ENCODE results near the gene CNTNAP3. TPM values are rescaled to one million over a fixed set of nuclear protein-coding genes. Genes with fewer than 3 reads are reported as not detected.
"Not testable (repeated sequence)": the region's sequence is repeated elsewhere in the genome, so short reads cannot be mapped to it uniquely, and the experiment has no call there.

CNTNAP3 gene

DNA sequence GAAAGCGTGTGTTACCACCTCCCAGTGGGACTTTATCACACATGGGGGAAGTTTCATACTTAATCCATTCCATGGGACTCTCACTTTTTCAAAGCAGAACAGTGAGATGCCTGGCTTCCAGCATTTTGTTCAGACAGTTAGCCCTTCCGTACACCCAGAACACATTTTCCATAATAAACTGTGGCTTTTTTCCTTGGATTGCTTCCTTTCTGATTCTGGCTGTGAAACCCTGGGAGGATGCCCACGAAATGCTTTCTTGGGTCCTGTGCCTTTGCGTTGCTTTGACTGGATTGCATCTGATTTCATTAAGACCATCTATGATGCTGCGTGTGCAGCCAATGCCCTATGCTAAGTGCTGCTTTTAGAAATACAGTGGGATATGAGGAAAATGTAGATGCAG lies 259.1 kb downstream of the CNTNAP3 start:
- DNase-seq (ENCODE audit: low spot score); H3K4me1 ChIP-seq (ENCODE audit: control insufficient read depth in 2 of 2, insufficient read depth in 1 of 2, low read depth in 1 of 2, low read length in 2 of 2); H2AK5ac ChIP-seq (ENCODE audit: low read depth, low read length); H2BK15ac ChIP-seq (ENCODE audit: low read length); H3K9me3 ChIP-seq (replicated peaks in 1 of 2; ENCODE audit: control insufficient read depth in 2 of 2, insufficient read depth in 1 of 2, low read depth in 1 of 2, low read length in 2 of 2); H3K27ac ChIP-seq (replicated peaks; ENCODE audit: low read length); H2BK12ac ChIP-seq (ENCODE audit: low read length); H3K36me3 ChIP-seq (replicated peaks in 1 of 2; ENCODE audit: control insufficient read depth in 2 of 2, insufficient read depth in 2 of 2, low read length in 2 of 2); H3K4ac ChIP-seq (ENCODE audit: low read length); H2AFZ ChIP-seq (ENCODE audit: low read length); H3K79me1 ChIP-seq (ENCODE audit: low read depth, low read length); H2BK120ac ChIP-seq (ENCODE audit: low read depth, low read length); H2BK5ac ChIP-seq (ENCODE audit: low read length); H3K27me3 ChIP-seq (ENCODE audit: control insufficient read depth in 3 of 3, insufficient read depth in 3 of 3, low read depth in 1 of 3, low read length in 3 of 3); H3K9ac ChIP-seq (ENCODE audit: low read depth, low read length, poor library complexity); H3K23ac ChIP-seq (ENCODE audit: low read depth, low read length, poor library complexity); H3K18ac ChIP-seq (ENCODE audit: low read length); H3K14ac ChIP-seq (ENCODE audit: low read length); H3K4me2 ChIP-seq (ENCODE audit: insufficient read depth, low read length, poor library complexity, severe bottlenecking); H4K91ac ChIP-seq (ENCODE audit: low read depth, low read length, poor library complexity); H3K4me3 ChIP-seq (ENCODE audit: low read length in 2 of 2); H4K8ac ChIP-seq (ENCODE audit: low read depth, low read length): not testable (repeated sequence)
- no CpG with 5 or more reads among the region's 5 CpGs for WGBS, 2 donors (ENCODE audit: extremely low coverage in 2 of 2, insufficient read length in 2 of 2, insufficient replicate concordance in 1 of 2)

DNA sequence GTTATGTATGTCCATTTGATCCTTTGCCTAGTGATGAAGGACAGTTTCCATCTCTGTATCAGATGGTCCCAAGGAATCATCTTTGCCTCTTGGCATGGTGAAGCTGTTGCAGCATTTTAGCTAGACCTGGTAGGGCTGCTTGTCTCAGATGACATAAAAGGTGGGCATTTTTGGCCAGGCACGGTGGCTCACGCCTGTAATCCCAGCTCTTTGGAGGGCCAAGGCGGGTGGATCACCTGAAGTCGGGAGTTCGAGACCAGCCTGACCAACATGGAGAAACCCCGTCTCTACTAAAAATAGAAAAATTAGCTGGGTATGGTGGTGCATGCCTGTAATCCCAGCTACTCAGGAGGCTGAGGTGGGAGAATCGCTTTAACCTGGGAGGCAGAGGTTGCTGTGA lies 259.8 kb downstream of the CNTNAP3 start:
- not testable (repeated sequence) for H2BK120ac ChIP-seq (ENCODE audit: low read depth, low read length); H3K79me1 ChIP-seq (ENCODE audit: low read depth, low read length); H3K9me3 ChIP-seq (replicated peaks in 1 of 2; ENCODE audit: control insufficient read depth in 2 of 2, insufficient read depth in 1 of 2, low read depth in 1 of 2, low read length in 2 of 2); H3K27ac ChIP-seq (replicated peaks; ENCODE audit: low read length); H3K4ac ChIP-seq (ENCODE audit: low read length); H2BK5ac ChIP-seq (ENCODE audit: low read length); H3K36me3 ChIP-seq (replicated peaks in 1 of 2; ENCODE audit: control insufficient read depth in 2 of 2, insufficient read depth in 2 of 2, low read length in 2 of 2); H4K8ac ChIP-seq (ENCODE audit: low read depth, low read length); H3K4me3 ChIP-seq (ENCODE audit: low read length in 2 of 2); H3K23ac ChIP-seq (ENCODE audit: low read depth, low read length, poor library complexity); H3K18ac ChIP-seq (ENCODE audit: low read length); H3K9ac ChIP-seq (ENCODE audit: low read depth, low read length, poor library complexity); H3K4me1 ChIP-seq (ENCODE audit: control insufficient read depth in 2 of 2, insufficient read depth in 1 of 2, low read depth in 1 of 2, low read length in 2 of 2); H3K27me3 ChIP-seq (ENCODE audit: control insufficient read depth in 3 of 3, insufficient read depth in 3 of 3, low read depth in 1 of 3, low read length in 3 of 3); H2AK5ac ChIP-seq (ENCODE audit: low read depth, low read length); H4K91ac ChIP-seq (ENCODE audit: low read depth, low read length, poor library complexity); H2BK15ac ChIP-seq (ENCODE audit: low read length); H2BK12ac ChIP-seq (ENCODE audit: low read length); H3K4me2 ChIP-seq (ENCODE audit: insufficient read depth, low read length, poor library complexity, severe bottlenecking); H2AFZ ChIP-seq (ENCODE audit: low read length); DNase-seq (ENCODE audit: low spot score); H3K14ac ChIP-seq (ENCODE audit: low read length)
- no CpG with 5 or more reads among the region's 7 CpGs for WGBS, 2 donors (ENCODE audit: extremely low coverage in 2 of 2, insufficient read length in 2 of 2, insufficient replicate concordance in 1 of 2)

DNA sequence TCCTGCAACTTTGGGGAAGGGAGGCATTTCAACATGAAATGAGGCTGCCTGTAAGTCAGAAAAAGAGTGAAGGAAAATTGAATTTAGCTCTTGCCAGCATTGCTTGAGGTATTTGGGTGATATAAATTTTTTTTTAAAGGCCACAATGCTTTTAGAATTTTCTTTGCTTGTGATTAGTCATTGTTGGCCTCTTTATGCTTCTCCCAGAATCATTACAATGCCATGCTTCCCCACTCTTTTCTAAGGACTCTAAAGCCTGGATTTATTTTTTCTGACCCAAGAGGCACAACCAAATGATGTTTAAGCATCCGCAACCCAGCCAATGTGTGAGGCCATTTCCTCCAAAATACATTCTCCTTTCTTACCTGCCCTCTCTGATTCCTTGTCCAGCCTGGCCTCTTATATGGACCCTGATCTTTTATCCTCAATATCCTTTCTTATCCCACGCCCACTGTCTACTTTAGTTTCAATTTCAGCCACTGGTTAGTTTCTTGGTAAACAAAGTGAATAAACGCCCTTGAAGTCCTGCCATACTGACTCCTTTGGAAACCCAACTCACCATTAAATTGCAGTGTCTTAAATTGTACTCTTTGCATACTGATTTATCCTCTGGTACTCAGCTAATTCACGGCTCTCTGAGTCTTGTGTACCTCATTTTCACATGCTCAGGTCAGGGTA lies 261.9 kb downstream of the CNTNAP3 start:
- H3K9me3 ChIP-seq (replicated peaks in 1 of 2; ENCODE audit: control insufficient read depth in 2 of 2, insufficient read depth in 1 of 2, low read depth in 1 of 2, low read length in 2 of 2); H3K27me3 ChIP-seq (ENCODE audit: control insufficient read depth in 3 of 3, insufficient read depth in 3 of 3, low read depth in 1 of 3, low read length in 3 of 3); H3K18ac ChIP-seq (ENCODE audit: low read length); H3K36me3 ChIP-seq (replicated peaks in 1 of 2; ENCODE audit: control insufficient read depth in 2 of 2, insufficient read depth in 2 of 2, low read length in 2 of 2); H2BK15ac ChIP-seq (ENCODE audit: low read length); H2BK120ac ChIP-seq (ENCODE audit: low read depth, low read length); H3K4me1 ChIP-seq (ENCODE audit: control insufficient read depth in 2 of 2, insufficient read depth in 1 of 2, low read depth in 1 of 2, low read length in 2 of 2); H3K14ac ChIP-seq (ENCODE audit: low read length); H2AFZ ChIP-seq (ENCODE audit: low read length); H3K27ac ChIP-seq (replicated peaks; ENCODE audit: low read length); H3K4me3 ChIP-seq (ENCODE audit: low read length in 2 of 2); DNase-seq (ENCODE audit: low spot score); H4K91ac ChIP-seq (ENCODE audit: low read depth, low read length, poor library complexity); H2BK5ac ChIP-seq (ENCODE audit: low read length); H3K4me2 ChIP-seq (ENCODE audit: insufficient read depth, low read length, poor library complexity, severe bottlenecking); H3K79me1 ChIP-seq (ENCODE audit: low read depth, low read length); H3K9ac ChIP-seq (ENCODE audit: low read depth, low read length, poor library complexity); H3K23ac ChIP-seq (ENCODE audit: low read depth, low read length, poor library complexity); H3K4ac ChIP-seq (ENCODE audit: low read length); H4K8ac ChIP-seq (ENCODE audit: low read depth, low read length); H2BK12ac ChIP-seq (ENCODE audit: low read length); H2AK5ac ChIP-seq (ENCODE audit: low read depth, low read length): not testable (repeated sequence)
- WGBS, 2 donors (ENCODE audit: extremely low coverage in 2 of 2, insufficient read length in 2 of 2, insufficient replicate concordance in 1 of 2): no CpG with 5 or more reads among the region's 4 CpGs

Small RNA genes lying within 50 kb of the gene (small RNA-seq; reads per million reads assigned to genes)
- not detected for gene RN7SL640P (ENCODE audit: insufficient read depth)
